ENCODE measurements around the gene ACVR2A.
A peak's percentile ranks its signal among the peaks of the same experiment; 100 is the strongest.

ACVR2A gene

DNA sequence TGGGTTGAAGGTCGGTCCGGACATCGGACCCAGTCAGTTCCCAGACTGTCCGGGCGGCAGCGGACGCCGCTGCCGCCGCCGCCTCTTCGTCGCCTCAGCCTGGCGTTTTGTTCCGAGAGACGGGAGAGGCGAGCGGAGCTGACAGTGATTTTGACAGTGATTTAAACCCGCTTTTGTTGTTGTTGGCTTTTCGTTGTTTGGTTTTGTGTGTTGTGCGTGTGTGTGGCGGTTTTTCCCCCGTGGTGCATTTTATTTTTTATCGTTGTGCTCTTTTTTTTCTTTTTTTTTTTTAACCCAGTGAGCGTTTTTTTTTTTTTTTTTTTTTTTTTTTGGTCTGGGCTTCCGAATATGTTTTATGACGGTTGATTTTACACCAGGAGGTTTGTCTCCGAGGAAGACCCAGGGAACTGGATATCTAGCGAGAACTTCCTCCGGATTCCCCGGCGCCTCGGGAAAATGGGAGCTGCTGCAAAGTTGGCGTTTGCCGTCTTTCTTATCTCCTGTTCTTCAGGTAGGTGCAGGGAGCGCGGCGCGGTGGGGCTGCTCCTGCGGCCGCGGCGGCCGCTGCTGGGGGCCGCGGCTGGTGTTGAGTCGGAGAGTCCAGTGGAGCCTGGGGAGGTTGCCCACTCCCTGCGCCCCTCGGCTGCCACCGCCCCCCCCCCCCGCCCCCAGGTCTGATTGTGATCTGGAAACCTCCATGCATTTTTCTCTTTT lies at the start of gene ACVR2A:
Gene ACVR2A (plus strand): TSS at position 333 of the 714 bp plus-strand sequence. CDS start 124 bp downstream, at position 457.
- peak; percentile 45 for DNase-seq (ENCODE audit: low spot score)

DNA sequence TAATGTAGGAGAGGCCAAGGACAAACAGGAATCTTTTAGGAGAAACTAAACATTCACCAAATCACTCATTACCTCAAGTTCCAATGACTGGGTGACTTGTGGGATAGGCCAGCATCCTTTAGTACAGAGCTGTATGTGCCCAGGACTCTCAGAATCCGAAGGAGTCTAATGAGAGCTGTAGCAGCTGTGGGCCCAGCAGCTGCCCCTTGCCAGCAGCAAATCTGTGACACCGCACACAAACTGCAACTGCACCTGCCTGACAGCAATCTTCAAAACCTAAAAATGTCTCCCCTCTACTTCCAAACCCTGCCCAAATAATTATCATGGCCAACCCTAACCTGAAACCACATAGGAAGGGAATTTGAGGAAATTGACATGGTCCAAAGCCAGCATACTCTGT lies 44.5 kb upstream of the ACVR2A start:
- DNase-seq (ENCODE audit: low spot score) = no peak

DNA sequence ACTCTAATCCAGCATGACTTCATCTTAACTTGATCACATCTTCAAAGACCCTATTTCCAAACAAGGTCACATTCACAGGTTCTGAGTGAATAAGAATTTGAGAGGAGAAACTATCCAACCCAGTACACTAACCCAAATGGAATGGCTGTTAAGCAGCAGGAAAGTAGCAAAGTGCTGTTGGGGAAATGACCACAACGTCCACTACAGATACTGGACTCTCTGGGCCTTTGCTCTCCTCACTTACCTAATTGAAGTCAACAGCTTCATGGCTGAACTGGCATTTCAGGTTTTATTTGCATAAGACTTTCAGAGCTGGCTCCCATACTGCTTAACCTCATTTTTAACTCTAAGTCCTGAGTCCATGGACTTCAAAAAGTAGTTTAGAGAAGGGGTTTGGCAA lies 38.0 kb upstream of the ACVR2A start:
- DNase-seq (ENCODE audit: low spot score) = no peak

DNA sequence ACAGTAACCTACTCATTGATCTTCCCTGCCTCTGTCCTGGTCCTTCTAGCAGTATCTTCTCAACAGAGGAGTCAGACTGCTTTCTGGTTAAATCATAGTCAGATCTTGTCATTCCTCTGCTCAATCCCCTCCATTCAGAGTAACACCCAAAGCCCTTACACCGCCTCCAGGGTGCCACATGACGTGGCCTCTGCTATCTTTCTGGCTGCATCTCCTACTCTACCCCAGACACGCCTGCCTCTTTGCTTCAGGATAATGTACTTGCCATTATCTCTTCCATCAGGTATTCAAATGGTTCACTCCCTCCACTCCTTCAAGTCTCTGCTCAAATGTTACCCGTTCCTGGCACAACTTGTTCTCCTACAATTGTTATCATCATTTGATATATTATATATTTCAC lies 36.3 kb upstream of the ACVR2A start:
- no peak for DNase-seq (ENCODE audit: low spot score)

GRCh38 chr2:147810883-147811765 lies 33.7 kb upstream of the ACVR2A start:
- no peak for DNase-seq (ENCODE audit: low spot score)

- no peak for DNase-seq (ENCODE audit: low spot score)
Measured at GRCh38 chr2:147818741-147819140, 26.1 kb upstream of the ACVR2A start.

GRCh38 chr2:147824620-147825019 lies 20.2 kb upstream of the ACVR2A start:
- no peak for DNase-seq (ENCODE audit: low spot score)

- DNase-seq (ENCODE audit: low spot score) = no peak
Measured at GRCh38 chr2:147826278-147827087, 18.3 kb upstream of the ACVR2A start.

GRCh38 chr2:147827088-147827375 lies 17.8 kb upstream of the ACVR2A start:
- DNase-seq (ENCODE audit: low spot score) = no peak

GRCh38 chr2:147829106-147829505 lies 15.7 kb upstream of the ACVR2A start:
- DNase-seq (ENCODE audit: low spot score) = peak; percentile 27

DNA sequence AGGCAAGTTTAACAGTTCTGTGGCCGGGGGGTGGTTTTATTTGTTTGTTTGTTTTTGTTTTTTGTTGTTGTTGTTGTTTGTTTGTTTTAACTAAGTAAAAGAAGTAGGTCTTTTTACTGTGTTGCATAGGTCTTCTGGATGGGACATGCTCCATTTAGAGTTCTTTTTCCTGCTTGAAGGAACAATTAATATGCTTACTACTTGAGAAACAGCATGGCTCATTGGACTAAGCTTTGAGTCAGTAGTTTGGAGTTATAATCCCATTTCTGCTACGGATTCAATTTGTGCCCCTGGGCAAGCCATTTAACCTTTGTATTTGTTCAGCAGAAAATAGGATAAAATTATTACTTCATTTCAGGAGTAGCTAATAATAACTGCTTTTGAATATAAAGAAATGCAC lies 8.7 kb upstream of the ACVR2A start:
- no peak for DNase-seq (ENCODE audit: low spot score)

DNA sequence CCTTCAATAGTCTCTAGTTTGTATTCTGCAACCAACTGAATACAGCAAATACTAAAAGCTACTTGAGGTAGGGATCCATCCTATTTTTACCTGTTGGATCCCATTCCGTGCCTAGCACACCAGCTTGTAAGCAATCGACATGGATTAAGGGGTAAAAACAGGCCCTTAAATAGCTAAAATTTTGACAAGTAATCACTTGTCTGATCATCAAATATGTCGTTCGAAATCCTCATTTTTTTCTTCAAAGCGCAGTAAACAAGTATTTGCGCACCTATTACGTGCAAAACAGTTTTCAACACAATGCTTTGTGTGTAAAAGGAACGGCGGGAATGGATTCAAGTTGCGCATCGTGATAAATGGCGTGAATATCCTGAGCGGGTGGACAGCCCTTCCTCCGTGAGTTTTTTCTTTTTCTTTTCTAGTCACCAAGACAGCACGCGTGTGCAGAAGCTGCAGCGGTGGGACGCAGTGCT lies 1.4 kb upstream of the ACVR2A start:
- DNase-seq (ENCODE audit: low spot score) = no peak

DNA sequence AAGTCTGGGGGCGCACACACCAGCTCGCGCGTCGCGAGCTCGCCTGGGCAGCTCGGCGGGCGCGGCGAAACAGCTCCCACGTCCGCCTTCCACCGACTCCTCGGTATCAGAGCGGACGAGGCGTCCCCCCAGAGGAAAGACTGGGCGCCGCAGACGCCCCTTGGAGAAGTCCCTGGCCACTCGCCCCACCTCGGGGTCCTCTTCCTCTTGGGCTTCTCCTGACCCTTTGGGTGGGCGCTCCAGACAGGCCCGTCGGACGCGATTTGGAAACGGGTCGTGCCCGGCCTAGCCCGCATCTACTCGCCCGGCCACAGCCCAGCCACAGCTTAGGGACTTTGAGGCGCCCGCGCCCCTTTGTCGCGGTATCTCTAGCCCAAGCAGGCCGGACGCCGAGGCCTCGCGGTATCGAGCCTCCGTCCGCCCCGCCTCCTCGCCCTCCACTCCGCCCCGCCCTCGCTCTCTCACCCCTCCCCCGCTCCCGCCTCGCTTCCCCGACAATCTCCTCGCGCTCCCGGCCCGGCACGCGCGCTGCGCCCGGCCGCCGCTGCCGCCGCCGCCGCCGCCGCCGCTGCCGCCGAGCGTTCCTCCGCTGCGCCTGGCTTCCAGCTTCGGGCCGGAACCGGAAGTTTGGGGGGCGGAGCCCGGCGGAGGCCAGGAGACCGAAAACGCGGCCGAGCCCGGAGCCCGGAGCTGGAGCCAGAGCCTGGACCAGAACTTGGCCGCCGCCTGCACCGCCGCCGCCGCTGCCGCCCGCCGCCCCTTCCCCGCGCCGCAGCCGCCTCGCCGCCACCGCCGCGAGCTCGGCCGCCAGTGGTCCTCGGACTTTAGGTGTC lies 749 bp upstream of the ACVR2A start:
- DNase-seq (ENCODE audit: low spot score) = peak; percentile 86

GRCh38 chr2:147845411-147845971 lies 662 bp downstream of the ACVR2A start:
- DNase-seq (ENCODE audit: low spot score) = peak; percentile 30

- no peak for DNase-seq (ENCODE audit: low spot score)
Measured at GRCh38 chr2:147846412-147847081, 1.7 kb downstream of the ACVR2A start.

DNA sequence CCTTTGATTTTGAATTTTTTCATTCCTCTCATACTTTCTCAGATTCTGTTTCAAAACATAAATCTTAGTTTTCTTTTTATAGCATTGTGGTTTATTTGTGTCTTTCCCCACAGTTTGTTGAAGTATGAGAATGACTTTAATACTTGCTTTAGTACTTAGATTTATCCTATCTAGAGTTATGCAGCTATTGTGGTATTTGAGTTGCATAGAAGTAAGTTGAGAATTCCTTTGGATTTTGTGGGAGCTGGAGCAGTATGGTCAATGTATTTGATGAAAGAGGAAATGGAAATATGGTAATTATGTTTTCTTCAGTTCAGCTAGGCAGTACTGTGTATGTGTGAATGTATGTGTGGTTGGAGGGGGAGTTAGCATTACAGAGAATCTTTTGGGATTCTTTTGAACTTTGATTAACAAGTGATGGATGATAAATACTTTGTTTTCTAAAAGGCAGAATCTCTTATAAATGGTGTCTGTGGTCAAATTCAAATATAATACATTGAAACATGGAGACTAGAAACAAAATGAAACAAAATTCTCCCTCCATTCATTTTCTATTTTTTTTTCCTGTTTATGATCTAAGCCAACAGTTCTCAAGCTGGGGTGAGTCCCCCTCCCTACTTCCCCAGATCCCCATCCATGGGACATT lies 3.0 kb downstream of the ACVR2A start:
- no peak for DNase-seq (ENCODE audit: low spot score)

- no peak for DNase-seq (ENCODE audit: low spot score)
Measured at GRCh38 chr2:147850838-147851237, 6.0 kb downstream of the ACVR2A start.

DNA sequence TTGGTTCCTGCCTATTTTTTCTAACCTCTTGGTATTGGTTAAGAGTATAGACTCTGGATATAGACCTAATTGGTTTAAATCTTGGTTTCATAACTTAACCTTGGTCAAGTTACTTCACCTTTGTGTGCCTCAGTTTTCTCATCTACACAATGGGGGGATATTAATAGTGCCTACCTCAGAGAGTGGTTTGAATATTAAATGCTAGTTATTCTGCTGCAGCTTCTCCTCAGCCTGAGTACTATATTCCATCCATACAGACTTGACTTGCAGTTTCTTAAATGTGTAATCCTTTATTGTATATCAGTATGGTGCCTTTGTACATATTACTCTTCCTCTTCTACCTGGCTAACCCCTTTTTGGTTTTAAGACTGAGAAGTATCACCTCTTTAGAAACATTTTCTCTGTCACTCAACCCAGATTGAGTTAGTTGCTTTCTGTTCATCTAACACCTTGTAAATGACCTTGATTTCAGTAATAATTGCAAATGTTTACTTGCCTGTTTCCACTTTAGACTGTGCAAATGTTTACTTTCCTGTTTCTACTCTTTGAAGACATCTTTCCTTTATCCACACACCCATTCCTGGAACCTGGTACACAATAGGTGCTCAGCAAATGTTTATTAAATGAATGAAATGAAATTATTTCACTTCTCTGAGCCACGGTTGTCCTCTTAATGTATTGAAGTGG lies 6.6 kb downstream of the ACVR2A start:
- no peak for DNase-seq (ENCODE audit: low spot score)

DNA sequence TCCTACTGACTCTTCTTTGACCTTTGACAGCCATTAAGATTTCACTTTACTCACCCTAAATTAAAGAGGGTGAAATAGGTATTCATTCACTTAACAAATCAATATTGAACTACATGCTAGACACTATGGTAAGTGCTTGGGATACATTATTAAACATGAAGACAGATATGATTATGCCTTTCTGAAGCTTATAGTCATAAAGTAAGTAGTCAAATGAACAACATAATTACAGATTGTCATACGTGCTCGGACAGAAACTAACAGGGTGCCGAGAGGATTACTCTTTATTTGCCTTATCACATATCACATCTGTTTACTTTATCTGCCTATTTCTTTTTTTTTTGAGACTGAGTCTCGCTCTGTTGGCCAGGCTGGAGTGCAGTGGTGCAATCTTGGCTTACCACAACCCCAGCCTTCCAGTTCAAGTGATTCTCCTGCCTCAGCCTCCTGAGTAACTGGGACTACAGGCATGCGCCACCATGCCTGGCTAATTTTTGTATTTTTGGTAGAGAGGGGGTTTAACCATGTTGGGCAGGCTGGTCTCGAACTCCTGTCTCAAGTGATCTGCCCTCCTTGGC lies 9.8 kb downstream of the ACVR2A start:
- DNase-seq (ENCODE audit: low spot score) = no peak
